NCI-H2227 (cell line): ENCODE results near the gene PLCB2.

Source experiments
- DNase-seq: peaks from one replicate; lab custom pipeline; 2025; ENCODE audit not compliant: unreplicated experiment; lab: John Stamatoyannopoulos, UW

PLCB2 gene

DNA sequence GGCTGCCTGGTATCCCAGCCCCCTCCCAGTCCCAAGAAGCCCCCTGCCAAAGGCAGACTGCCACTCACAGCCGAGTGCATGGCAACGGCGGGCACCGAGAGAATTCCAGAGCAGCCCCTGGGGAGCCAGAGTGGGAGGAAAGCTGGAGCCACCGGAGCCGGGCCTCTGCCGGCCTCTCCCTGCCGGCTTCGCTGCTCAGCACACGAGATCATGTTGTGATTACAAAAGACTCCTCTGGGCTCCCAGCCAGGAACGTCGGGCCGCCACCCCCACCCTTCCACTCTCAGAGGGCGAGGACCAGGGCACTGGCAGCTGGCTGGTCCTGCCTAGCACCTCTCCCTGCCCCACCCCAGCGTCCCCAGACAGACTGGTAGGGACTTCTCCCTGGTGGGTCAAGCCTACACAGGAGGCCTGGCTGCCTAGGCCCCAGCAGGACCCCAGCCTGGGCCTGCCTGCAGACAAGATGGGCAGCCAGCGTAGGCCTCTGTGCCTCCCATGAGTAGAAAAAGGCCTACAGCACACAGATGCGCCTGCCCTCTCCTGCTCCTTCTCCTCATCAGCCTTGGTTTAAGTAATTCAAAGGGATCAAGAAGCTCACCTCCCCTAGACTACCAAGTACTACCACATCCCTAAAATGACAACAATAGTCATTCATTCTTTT lies 33.1 kb upstream of the PLCB2 start, which contains the start of gene CCDC9B:
Gene CCDC9B, minus strand, starts transcription at position 200 of the 661 bp plus-strand sequence. Its CDS starts 120 bp downstream, at position 80.
- peak; percentile 59 for DNase-seq

DNA sequence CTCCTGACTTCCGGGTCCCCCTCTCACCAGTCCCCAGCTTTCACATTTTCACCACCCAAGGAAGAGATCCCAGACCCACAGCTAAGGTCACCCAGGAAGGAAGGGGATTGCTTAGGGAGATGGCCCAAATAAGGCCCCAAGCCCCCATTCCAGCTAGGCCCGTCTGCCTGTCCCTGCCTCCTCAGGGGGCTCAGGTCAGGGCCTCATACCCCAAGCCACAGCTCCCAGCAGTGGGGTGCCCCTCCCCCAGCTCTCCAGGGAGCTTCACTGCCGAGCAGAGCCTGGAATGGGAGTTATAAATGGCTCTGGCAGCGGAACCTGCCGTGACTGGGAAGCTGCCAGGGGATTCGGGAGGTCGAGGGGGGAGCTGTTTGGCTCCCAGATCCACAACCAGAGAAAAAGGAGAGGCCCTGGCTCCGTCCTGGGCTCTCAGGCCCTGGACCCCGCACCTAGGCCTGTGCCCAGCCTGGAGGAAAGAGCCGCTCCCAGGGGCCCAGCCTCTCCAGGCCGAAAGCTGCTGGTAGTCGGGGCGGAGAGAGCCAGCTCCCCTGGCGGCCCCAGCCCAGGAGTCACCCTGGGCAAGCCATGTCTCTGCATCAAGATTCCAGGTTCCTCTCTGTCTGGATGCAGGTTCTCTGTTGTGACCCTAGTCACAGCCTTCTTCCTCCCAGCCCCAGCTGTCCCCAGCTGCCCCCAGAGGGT lies 32.5 kb upstream of the PLCB2 start:
- no peak for DNase-seq

DNA sequence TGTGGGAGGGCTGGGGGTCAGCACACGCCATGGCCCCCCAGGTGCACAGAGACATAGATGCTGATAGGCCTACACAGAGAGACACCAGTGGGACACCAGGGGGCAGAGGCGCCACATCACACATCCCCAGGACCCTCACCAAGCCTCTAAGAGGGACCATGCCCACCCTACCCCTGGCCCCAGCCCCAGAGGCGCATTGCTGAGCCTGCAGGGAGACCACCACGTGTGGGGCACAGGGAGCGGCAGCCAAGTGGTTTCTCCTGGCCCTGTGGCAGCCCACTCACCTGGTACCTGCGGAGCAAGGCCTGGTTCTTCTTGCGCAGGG lies 31.8 kb upstream of the PLCB2 start:
- no peak for DNase-seq

DNA sequence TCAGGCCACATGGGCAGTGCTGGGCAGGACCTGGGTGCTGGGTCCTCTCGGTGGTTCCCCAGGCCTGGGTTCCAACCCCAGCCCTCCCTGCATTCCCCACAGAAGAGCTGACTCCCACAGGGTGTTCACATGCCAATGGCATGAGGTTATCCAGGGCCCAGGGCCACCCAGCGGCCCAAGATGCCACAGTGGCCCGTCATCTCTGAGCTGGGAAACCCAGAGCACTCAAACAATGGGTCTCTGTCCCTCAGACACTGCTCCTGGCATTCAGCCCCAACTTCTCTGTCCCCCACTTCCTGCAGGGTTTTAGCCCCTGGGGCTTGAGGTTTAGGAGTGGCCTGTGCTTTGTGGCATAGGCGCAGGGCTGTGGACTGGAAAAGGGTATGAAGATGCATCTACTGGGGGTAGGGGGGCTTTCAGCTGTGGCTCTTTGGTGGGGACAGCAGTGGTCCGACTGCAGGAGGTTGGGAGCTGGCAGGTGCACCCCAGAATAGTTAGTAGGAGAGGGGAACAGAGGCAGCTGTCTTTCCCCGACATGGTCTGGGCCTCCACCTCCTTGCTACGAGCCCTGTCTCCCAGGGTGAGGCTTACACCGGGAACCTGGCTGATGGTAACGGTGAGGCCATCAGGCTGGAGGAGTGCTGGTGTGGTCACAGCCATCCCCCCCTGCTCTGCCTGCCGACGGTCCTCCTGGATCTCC lies 31.3 kb upstream of the PLCB2 start:
- no peak for DNase-seq

DNA sequence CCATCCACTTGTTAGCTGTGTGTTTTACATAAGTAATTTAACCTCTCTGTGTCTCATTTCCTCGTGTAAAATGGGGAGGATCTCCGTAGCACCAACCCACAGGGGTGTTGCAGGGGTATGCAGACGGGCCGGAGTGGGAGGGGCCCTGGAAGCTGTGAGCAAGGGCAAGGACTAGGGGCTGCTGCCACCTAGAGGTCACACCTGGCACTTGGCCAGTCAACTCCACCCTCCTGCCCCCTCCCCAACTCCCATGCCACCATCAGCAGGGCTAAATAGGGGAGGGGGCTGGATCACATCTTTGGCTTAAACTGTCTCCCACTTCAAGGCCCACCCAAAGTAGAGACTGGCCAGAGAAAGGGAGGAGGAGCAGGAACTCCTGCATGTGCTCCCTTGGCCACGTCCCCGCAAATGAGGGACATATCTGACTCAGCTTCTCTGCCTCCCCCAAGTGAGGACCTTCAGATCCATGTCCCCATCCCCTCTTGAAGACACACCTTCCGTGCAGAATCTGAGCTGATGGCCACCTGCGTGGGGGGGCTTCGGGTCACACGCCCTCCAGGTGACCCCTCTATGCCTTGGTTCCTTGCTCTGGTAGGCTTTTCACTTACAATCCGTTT lies 30.4 kb upstream of the PLCB2 start:
- peak; percentile 69 for DNase-seq

DNA sequence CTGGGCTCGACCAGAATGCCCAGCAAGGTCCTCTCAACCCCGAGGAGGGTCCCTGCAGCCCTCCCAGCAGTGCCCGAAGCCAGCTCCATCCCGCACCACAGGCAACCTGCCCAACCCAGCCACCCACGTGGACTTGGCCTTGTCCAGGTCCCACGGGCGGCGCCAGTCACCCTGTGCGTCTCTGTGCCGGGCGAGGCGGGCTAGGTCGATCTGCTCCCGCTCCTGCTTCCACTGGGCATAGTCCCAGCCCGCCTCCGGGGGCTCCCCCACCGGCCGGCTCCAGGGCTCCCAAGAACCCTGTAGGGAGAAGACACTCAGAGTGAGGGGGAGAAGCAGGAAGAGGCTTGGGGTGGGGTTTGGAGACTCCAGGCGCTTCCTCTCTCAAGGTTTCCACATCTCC lies 29.9 kb upstream of the PLCB2 start:
- no peak for DNase-seq

DNA sequence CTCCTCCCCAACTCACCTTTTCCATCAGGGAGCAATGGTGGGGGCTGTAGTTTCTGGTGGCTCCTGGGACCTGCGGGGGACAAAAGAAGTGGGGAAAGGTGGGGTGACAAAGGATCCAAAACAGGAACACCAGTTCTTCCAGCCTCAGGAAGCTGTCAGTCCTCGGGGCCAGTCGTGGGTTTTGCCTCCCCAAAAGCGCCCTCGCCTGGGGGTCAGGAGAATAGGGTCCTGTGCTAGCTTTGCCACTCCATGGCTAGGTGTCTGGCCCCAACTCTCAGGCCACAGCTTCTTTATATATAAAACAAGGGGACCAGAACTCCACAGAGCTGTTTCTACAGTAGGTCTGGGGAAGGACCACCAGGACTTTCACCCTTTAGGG lies 29.0 kb upstream of the PLCB2 start:
- no peak for DNase-seq

DNA sequence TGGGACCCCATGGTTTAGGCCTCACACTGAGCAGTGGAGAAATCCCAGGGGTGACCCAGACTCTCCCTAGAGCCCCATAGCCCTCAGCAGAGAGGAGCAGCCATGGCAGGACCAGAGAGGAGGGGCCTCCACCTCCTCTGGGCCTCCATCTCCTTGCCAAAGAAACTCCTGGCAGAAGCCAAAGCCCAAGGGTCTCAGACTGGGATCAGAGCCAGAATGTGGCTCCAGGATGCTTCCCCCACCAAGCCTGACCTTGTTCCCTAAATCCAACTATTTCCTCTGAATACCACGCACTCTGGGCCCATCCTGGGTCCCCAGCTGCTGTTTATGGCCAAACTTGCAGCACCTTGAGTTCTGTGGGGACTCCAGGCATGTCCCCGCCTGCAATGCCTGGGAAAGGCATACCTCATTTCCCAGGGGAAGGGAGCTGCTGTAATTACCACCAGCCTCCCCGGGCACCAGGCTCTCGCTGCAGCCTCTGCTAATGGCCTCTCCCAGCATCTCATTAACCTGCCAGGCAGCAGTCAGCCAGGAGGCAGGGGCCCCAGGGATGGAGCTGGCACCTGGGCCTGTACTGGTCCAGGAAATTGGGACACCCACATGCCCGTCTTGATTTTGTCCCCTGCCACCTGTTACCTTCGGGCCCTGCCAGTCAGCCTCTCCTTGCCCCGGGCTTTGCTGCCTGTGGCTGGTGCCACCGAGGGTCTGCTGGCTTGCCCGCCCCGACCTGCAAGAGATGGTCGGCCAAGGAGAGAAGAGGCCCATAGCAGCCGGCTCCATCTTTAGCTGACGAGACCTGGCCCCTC lies 28.4 kb upstream of the PLCB2 start:
- peak; percentile 13 for DNase-seq

DNA sequence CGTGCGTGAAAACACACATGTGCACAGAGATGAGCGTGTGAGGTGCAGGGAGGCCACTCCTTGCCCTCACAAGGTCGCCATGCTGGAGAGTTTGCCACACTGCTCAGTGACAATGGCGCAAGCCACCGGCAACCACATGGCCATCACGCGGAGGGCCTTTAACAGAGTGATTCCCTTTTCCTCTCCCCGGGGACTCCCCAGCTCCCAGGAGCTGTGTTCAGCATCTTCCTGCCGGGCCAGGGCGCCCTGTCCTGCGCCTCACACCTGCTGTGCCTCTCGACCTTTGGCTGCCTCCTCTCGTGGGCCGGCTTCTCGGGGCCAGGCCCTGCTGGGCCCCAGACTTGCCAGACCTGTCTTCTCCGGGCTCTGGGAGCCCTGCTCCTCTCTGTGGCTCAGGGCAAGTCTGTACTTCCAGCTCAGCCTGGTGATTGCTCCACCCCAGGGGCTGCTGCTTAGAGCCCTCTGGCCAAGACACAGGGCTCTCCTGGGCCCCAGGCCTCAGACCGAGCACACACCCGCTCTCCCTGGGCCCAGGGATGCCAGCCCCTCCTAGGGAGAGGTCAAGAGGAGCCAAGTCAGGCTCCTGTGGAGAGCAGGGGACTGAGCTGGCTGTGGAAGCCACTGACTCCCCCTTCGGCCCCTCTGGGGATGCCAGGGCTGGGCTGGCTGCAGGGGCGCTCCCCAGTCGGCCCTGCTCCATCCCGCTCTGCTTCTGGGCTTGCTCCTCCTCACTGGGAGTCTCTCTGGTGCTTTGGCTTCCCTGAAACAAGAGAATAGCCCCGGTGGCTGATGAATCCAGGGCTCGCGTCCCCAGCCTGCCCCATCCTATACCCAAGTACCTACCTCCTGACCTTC lies 27.4 kb upstream of the PLCB2 start:
- no peak for DNase-seq

DNA sequence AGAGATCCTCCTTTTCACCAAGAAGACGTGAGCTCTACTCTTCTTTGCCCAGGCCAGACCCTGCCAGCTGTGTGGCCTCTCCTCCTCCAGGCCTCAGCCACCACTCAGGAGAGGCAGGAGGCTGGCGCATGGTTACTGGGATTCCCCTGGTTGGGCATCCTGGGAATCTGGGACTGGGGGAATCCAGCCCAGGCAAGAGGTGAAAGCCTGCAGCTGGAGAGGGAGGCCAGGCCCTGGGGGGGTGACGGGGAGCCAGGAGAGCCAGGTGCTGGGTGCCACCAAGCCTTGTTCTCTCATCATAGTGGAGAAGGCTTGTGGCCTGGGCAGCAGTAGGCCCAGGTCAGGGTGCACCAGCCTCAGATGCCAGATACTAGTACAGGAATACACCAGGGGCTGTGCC lies 26.8 kb upstream of the PLCB2 start:
- no peak for DNase-seq

DNA sequence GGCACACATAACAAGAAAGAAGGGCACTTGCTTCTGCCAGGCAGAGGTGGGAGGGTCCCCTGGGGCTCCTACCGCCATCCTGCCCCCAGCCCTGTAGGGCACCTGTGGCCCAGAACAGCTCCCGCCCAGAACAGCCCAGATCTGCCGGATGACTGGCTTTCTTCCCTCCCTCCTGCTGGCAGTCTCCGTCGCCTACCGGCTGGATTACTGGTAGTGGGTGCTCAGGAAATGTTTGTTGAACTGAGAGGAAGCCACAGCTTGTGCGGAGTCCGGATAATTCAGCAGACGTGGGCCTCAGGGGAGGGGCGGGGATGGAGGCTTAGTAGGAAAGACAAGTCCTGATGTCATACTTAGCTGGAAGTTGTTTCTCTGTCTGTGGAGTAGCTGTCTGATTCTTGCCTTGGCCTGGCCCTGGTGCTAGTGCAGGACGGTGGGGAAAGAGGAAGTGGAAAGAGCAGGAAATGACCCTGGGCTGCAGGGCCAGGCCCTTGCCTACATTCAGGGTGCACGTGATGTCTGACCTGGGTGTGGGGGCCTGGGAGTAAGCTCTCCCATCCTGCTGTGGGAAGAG lies 26.3 kb upstream of the PLCB2 start:
- DNase-seq, result no peak

DNA sequence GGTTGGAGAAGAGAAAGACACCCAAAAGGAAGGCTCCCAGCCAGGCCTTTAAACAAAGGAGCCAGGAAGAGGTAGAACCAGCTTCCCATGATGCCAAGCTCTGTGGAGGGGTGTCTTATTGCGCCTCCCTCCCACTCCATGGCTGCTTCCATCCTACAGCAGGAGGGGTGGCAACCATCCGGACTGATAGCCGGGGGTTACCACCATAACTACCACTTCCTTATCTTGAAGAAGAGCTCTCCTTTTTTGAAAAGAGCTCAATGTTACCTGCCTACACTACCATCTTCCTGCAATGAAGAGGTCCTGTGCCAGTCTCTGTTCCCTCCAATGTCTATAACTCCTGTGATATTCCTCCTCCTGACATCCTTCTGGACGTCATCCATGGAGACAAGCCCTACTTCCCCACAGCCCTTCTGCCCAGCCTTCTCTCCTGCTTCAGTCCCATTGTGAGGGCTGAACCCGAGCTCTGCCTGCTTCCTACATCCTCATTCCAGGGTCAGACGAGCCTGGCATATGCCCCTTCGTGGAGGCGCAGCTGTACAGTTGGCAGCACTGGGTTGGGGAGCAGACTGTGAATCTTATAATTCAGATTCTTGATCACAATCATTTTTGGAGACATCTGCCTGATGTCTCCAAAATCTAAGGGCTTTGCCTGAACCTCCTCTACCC lies 24.5 kb upstream of the PLCB2 start:
- DNase-seq, result no peak

DNA sequence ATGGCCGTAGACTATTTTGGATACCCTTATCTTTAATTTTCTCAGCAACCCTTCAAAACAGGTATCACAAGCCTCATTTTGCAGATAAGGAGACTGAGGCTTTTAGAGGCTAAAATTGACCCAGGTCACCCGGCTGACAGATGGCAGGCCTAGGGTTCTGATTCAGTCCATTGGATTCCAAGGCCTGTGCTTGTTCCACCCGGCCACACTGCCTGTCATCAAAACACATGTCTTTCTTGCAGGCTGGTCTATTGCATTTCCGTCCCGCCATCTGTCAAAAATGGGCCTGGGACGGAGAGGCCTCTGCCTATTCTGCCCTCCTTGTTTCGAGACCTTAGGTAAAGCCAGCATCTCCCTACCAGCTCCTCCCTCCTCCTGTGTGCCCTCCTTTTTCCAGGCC lies 23.9 kb upstream of the PLCB2 start:
- DNase-seq, result no peak

DNA sequence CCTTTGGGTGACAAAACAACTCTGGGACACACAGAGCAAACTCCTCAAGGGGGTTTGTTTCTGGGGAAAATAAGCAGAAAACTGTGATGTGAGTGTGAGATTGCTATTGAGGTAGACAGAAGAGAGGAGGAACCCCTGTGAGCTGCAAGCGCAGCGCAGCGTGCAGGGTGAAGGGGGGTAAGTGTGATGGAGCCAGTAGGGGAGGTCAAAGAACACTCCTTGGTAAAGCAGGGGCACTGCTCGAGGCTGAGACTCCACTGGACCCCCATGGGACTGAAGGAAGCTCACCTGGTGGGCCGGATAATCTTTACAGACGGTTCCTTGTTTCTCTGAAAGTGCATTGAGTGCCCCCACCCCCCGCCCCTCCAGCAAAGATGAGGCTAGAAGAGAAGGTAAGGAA lies 23.3 kb upstream of the PLCB2 start:
- no peak for DNase-seq

DNA sequence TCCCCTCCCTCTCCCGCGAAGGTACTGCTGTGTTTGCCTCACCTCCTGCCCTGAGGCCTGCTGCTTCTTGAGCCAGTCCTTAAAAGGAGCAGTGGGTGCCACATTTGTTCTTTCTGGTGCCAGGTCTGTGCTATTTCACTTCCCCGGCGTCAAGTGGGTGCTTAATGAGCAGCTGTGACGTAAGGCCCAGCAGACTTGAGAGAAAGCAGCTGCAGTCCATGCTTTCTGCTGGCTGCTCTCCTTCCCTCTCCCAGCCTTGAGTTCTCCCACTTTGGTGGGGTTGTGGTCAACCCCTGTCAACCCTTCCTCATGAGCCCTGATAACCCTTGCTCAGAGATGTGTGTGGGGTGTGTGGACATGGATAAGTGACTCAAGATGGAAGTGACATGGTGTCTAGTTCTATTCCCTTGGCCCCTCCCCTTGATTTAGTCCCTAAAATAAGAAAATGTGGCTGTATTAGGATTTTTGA lies 22.7 kb upstream of the PLCB2 start:
- DNase-seq, result peak; percentile 22

DNA sequence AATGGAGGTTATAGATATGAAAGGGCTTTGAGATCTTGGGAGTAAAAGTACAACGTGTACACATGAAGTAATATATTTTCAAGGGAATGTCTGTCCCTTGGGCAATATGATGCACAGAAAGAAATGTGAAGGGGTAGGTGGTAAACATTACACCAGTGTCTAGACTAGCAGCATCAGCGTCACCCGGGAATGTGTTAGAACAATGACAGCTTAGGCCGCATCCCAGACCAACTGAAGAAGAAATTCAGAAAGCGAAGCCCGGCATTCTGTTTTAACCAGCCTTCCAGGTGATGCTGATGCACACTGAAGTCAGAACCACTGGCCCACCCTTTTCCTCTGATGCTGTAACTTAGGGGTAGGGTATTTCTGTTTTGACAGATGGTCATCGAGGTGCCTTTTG lies 22.1 kb upstream of the PLCB2 start:
- no peak for DNase-seq

DNA sequence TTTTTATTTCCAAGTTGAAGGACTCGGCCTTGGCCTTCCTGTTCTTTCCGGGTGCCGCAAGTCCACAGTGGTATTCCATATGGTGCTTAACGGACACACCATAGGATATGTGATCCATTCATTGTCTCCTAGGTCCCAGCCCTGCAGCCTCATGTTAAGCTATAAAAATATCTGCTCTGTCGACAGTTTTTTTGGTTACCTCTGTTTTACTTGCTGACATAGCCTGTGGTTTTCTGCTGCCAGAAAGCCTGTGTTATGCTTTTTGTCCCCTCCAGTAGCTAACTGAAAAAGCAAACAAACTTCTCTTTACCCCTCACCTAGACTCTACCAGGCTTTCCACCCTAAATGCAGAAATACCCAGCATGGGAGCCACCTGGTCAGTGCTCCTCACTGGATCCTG lies 21.0 kb upstream of the PLCB2 start:
- DNase-seq, result no peak

DNA sequence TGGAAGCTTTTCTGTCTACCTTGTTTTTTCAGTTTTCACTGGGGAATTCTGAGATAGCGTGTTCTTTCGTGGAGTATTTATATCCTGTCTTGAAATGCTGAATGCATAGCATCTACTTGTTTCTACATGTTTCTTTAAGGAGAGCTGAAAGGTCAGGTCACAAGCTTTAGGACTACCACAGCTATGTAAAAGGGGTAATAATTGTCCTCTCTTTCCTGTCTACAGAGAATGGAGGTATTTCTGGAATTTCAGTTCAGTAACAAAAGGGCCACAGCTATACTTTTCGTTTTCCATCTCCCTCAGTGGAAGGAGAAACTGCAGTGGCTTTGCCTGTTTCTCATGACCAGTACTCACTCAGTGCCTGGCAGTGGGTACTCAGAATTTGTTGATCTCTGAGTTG lies 20.4 kb upstream of the PLCB2 start:
- no peak for DNase-seq

DNA sequence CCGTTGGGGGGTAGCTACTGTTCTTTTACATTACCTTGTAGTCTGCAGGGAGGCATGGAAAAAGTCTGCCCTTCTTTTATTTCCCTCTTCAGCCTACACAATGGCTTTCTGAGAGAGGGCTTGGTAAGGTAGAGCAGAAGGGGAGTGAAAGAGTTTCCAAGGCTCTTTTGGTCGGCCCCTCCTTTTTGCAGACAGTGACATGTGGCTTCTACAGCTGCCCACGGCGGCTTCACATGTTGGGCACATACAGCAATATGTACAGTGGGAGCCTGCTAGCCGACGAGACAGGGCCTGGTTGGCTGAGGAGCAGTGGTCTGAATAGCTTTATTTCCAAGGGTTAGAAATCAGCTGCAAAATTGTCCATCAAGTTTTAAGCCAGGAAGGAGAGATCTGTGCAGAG lies 19.7 kb upstream of the PLCB2 start:
- DNase-seq, result no peak
